Uterus (tissue), 4 donors: ENCODE results near the gene USP15. TPM values are rescaled to one million over a fixed set of nuclear protein-coding genes. Genes with fewer than 3 reads are reported as not detected.

Experiments
- DNase-seq, 2 donors: peaks; one replicate each; pipeline ENCODE4 v3.0.0-alpha.2; 2019 to 2020
- H3K27ac ChIP-seq, 2 donors: fragments of 200-600 bp; sonication (generic); 1 replicate in 1 of 2; 2 replicates in 1 of 2; pipeline ENCODE4 v1.5.1; 2016 to 2018
- H3K27me3 ChIP-seq, 2 donors: fragments of 200-600 bp; sonication (generic); one replicate each; pipeline ENCODE4 v1.5.1; 2018 to 2019; ENCODE audit warnings: control low read depth in 1 of 2
- H3K36me3 ChIP-seq, 2 donors: fragments of 200-600 bp; sonication (generic); one replicate each; pipeline ENCODE4 v1.5.1; 2019; ENCODE audit warnings: control low read depth in 1 of 2
- H3K4me1 ChIP-seq, 2 donors: fragments of 200-600 bp; sonication (generic); one replicate each; pipeline ENCODE4 v1.5.1; 2018 to 2019; ENCODE audit warnings: control low read depth in 1 of 2
- H3K4me3 ChIP-seq, 2 donors: fragments of 200-600 bp; sonication (generic); 1 replicate in 1 of 2; 2 replicates in 1 of 2; pipeline ENCODE4 v1.5.1; 2018 to 2019; ENCODE audit warnings: mild to moderate bottlenecking in 1 of 2
- H3K9me3 ChIP-seq, 2 donors: fragments of 200-600 bp; sonication (generic); one replicate each; pipeline ENCODE4 v1.5.1; 2019; ENCODE audit warnings: control low read depth in 1 of 2
- POLR2A ChIP-seq, 2 donors: fragments of 450-650 bp; IDR thresholded peaks; one replicate each; pipeline ENCODE4 v1.6.1; 2016; ENCODE audit warnings: antibody characterized with exemption in 2 of 2, mild to moderate bottlenecking in 1 of 2, moderate library complexity in 1 of 2
- intact Hi-C: fragments of 100-400 bp; cut with DNase I; formaldehyde crosslinking; loops from one replicate; pipeline ENCODE4 v1.15.1; 2023; ENCODE audit warnings: low total_unique reads
- total RNA-seq, 4 donors: library from RNA; depleted of rRNA in 3 of 4; stranded (reverse); fragments of >200 nt in 3 of 4; gene quantifications; one replicate each; pipeline versions ENCODE4 v1.1.0 to v1.2.4, GENCODE V29; 2014 to 2023
- TF ChIP-seq, protein P1 (sequence below), 4 experiments: fragments of 200-600 bp in 2 of 4; fragments of 450-650 bp in 2 of 4; sonication (generic) in 2 of 4; IDR thresholded peaks; one replicate each; pipeline ENCODE4 v1.5.1; 2016 to 2019; ENCODE audit warnings: antibody characterized with exemption in 4 of 4, mild to moderate bottlenecking in 2 of 4, moderate library complexity in 1 of 4
- donor health status: DM: yes; HTN: yes; CAD: no.

The USP15 gene
- total RNA-seq, 4 donors from 2014 or later = 44.8 to 98.9 (median 76.5) TPM

DNA sequence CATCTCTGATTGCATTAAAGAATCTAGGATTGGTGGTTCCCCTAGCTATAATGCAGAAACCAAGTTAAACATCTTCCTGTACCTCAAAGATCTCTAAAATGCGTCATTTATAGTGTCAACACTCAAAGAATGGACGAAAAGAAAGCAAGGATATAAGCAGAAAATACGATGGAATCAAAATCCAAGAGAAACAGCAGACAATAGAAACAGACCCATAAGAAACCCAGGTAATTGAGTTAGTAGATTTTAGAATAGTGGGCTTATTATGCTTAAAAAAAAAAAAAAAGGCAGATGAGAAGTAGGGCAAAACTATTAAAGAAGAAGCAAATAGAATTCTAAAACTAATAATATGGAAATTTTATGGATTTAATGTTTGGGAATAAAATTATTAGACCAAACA lies 44.4 kb downstream of the USP15 start:
- TF ChIP-seq POLR2A (IDR thresholded peaks at IDR 0.05) = no peak
- TF ChIP-seq, protein P1, sequence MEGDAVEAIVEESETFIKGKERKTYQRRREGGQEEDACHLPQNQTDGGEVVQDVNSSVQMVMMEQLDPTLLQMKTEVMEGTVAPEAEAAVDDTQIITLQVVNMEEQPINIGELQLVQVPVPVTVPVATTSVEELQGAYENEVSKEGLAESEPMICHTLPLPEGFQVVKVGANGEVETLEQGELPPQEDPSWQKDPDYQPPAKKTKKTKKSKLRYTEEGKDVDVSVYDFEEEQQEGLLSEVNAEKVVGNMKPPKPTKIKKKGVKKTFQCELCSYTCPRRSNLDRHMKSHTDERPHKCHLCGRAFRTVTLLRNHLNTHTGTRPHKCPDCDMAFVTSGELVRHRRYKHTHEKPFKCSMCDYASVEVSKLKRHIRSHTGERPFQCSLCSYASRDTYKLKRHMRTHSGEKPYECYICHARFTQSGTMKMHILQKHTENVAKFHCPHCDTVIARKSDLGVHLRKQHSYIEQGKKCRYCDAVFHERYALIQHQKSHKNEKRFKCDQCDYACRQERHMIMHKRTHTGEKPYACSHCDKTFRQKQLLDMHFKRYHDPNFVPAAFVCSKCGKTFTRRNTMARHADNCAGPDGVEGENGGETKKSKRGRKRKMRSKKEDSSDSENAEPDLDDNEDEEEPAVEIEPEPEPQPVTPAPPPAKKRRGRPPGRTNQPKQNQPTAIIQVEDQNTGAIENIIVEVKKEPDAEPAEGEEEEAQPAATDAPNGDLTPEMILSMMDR (IDR thresholded peaks at IDR 0.05) = no peak
- no peak overlapping the region for H3K4me3 ChIP-seq
- no peaks in the 10 kb centered on the region for H3K36me3 ChIP-seq
- intact Hi-C loops = no loop called here
- H3K9me3 ChIP-seq = peaks cover 0 to 6% of the 10 kb centered on the region in 2 donors
- no peaks in the 10 kb centered on the region for H3K4me1 ChIP-seq
- DNase-seq = no peak
- H3K27ac ChIP-seq = no peak overlapping the region
- no peaks in the 10 kb centered on the region for H3K27me3 ChIP-seq

DNA sequence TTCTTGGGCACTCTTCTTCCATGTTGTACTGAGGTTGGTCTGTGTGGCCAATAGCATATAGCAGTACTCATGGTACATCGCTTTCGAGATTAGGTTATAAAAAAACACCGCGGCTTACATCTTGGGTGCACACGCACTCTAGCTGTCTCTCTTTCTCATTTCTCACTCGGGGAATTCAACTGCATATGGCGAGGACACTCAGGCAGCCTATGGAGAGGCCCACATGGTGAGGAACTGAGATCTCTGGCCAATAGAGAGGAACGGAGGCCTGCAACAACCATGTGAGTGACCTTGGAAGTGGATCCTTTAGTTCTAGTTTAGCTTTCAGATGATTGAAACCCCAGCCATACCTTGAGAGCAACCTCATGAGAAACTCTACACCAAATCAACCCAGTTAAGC lies 45.6 kb downstream of the USP15 start:
- no peaks in the 10 kb centered on the region for H3K27me3 ChIP-seq
- intact Hi-C loops = no loop called here
- H3K9me3 ChIP-seq = peaks cover 0 to 6% of the 10 kb centered on the region in 2 donors
- no peak for DNase-seq
- H3K36me3 ChIP-seq = no peaks in the 10 kb centered on the region
- H3K4me1 ChIP-seq = no peaks in the 10 kb centered on the region
- TF ChIP-seq POLR2A (IDR thresholded peaks at IDR 0.05) = no peak
- TF ChIP-seq, protein P1 (IDR thresholded peaks at IDR 0.05) = no peak
- H3K4me3 ChIP-seq = no peak overlapping the region
- H3K27ac ChIP-seq = no peak overlapping the region

DNA sequence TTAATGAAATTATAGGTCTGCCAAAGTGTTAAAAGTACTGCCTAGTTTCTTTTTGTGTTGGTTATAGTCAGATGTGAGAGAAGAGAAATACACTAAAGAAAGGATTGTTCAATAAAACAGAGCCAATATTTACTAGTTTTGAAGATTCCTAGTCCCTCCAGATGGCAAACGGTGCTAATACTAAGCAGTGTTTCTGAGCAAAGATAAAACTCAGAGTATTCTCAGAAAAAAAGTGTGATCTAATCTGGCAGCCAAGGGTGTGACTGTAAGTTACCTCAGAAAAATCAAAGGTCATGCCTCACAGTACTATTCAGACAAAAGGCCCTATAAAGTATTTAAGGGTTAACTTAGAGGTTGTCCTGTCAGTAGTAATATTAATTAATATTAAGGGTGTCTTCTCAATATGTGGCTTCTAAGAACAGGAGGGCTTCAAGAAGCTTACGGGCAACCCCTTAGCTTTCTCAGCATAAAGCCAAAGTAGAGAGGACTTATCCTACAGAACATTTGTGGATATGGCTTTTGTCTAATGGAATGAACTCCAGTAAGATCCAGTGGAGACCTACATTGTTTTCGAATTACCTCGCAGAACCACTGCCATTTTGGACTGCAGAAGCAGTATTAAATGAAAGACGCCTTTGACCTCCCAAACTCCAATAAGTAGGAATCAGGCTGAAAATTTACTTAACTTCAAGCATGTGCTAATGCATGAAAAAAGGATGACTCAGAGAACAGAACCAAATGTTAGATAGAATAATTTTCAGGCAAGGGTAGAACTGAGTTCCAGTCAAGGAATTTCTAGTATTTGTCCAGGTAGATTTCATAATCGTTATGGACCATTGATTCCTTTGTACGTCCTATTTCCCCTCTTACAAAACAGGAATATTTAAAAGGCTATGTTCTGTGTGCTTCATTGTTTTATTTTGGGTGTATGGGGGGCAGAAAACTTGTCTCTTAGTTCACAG lies 46.6 kb downstream of the USP15 start:
- Histone ChIP-seq H3K4me3 (no peak overlapping the region), H3K4me1 (no peaks in the 10 kb centered on the region), H3K36me3 (no peaks in the 10 kb centered on the region), H3K9me3 (peaks cover 0 to 6% of the 10 kb centered on the region in 2 donors), H3K27ac (no peak overlapping the region), H3K27me3 (no peaks in the 10 kb centered on the region)
- intact Hi-C loops = no loop called here
- no peak for DNase-seq
- TF ChIP-seq, protein P1 (IDR thresholded peaks at IDR 0.05) = no peak
- TF ChIP-seq POLR2A (IDR thresholded peaks at IDR 0.05) = no peak

DNA sequence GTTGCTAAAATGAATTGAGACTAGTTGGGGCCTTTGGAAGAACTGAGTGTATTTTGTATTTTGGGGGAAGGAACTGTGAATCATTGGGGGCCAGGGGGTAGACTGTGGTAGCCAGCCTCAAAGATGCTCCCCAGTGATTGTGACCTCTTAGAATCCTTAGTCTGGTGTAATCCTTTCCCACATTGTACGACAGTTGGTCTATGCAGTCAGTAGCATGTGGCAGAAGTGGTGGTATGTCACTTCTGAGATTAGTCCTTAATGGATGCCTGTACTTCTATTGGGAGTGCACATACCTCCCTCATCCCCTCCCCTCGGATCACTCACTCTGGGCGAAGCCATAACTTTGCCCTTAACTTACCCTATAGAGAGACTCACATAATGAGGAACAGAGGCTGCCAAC lies 48.0 kb downstream of the USP15 start:
- Histone ChIP-seq H3K27ac (no peak overlapping the region), H3K4me1 (no peaks in the 10 kb centered on the region), H3K36me3 (no peaks in the 10 kb centered on the region), H3K9me3 (peaks cover 0 to 6% of the 10 kb centered on the region in 2 donors), H3K27me3 (no peaks in the 10 kb centered on the region), H3K4me3 (no peak overlapping the region)
- DNase-seq = no peak
- no peak for TF ChIP-seq POLR2A (IDR thresholded peaks at IDR 0.05)
- TF ChIP-seq, protein P1 (IDR thresholded peaks at IDR 0.05) = no peak
- intact Hi-C loops = no loop called here

DNA sequence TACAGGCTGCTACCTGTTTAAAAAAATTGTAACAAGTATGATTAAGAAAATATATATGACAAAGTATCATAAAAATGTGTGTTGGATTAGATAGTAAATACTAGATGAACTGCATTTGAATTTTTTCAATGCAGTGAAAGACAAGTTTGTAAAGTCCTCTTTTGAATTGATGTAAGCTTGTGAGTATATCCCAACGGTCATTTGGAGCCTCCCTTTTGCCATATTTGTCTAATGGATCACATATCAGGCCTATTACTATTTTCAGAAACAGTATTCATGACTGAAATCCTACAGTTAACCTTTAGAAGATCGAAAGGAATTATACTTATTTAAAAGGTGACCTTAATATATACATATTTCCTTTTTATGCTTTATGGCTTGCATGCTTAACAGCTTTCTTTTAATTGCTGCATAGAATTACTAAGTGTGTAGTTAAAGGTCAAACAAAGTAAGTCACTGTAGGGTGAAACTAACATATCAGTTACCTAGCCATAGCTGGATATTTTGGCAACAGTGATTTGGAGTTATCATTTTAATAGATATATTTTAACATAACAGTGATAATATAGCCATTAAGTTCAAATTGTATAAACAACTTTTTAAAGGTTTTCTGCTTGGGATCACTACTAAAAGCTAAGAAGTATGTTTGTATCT lies 53.6 kb downstream of the USP15 start:
- Histone ChIP-seq H3K27me3 (no peaks in the 10 kb centered on the region), H3K4me3 (no peak overlapping the region), H3K27ac (no peak overlapping the region), H3K36me3 (no peaks in the 10 kb centered on the region), H3K9me3 (no peaks in the 10 kb centered on the region), H3K4me1 (no peaks in the 10 kb centered on the region)
- TF ChIP-seq, protein P1 (IDR thresholded peaks at IDR 0.05) = no peak
- TF ChIP-seq POLR2A (IDR thresholded peaks at IDR 0.05) = no peak
- intact Hi-C loops = no loop called here
- DNase-seq = no peak
